Neural progenitor cell (in vitro differentiated cells): ENCODE measurements around the gene NXNL1. TPM values are rescaled to one million over a fixed set of nuclear protein-coding genes. Genes with fewer than 3 reads are reported as not detected.

Experiments
- DNase-seq: peaks from one replicate; pipeline ENCODE4 v3.0.0-alpha.2; 2016; ENCODE audit warnings: low spot score
- H2AFZ ChIP-seq: fragments of 200-600 bp; sonication (generic); replicated peaks from 2 replicates; pipeline ENCODE4 v1.6.1; 2016; ENCODE audit warnings: antibody characterized with exemption
- H3F3A ChIP-seq: fragments of 200-600 bp; sonication (generic); 2 replicates; pipeline ENCODE4 v1.6.1; 2016; ENCODE audit warnings: antibody characterized with exemption, low read depth
- H3K27ac ChIP-seq: fragments of 200-600 bp; sonication (generic); 2 replicates; pipeline ENCODE4 v1.5.1; 2016; ENCODE audit warnings: mild to moderate bottlenecking
- H3K27me3 ChIP-seq: fragments of 200-600 bp; sonication (generic); 2 replicates; pipeline ENCODE4 v1.6.1; 2016; ENCODE audit warnings: mild to moderate bottlenecking, moderate library complexity
- H3K36me3 ChIP-seq: fragments of 200-600 bp; sonication (generic); 2 replicates; pipeline ENCODE4 v1.5.1; 2016
- H3K4me1 ChIP-seq: fragments of 200-600 bp; sonication (generic); 2 replicates; pipeline ENCODE4 v1.6.1; 2016; ENCODE audit warnings: mixed run types
- H3K4me2 ChIP-seq: fragments of 200-600 bp; sonication (generic); 2 replicates; pipeline ENCODE4 v1.6.1; 2016
- H3K4me3 ChIP-seq: fragments of 200-600 bp; sonication (generic); 2 replicates; pipeline ENCODE4 v1.5.1; 2016
- H3K79me2 ChIP-seq: fragments of 200-600 bp; sonication (generic); 2 replicates; pipeline ENCODE4 v1.6.1; 2016; ENCODE audit warnings: low read depth
- H3K9ac ChIP-seq: fragments of 200-600 bp; sonication (generic); 2 replicates; pipeline ENCODE4 v1.6.1; 2016
- H3K9me3 ChIP-seq: fragments of 200-600 bp; sonication (generic); 2 replicates; pipeline ENCODE4 v1.5.1; 2016; ENCODE audit warnings: low read depth
- H4K20me1 ChIP-seq: fragments of 200-600 bp; sonication (generic); 2 replicates; pipeline ENCODE4 v1.6.1; 2016; ENCODE audit warnings: low read depth
- H3K27ac Mint-ChIP-seq: 3 replicates; pipeline ENCODE4 v1.8.0; 2021; ENCODE audit warnings: mixed read lengths
- H3K27me3 Mint-ChIP-seq: 2 replicates; pipeline ENCODE4 v1.8.0; 2022; ENCODE audit warnings: low read depth, mild to moderate bottlenecking, inconsistent platforms, moderate library complexity, mixed read lengths; ENCODE audit not compliant: insufficient read depth
- H3K36me3 Mint-ChIP-seq: 3 replicates; pipeline ENCODE4 v1.8.0; 2021; ENCODE audit warnings: mixed read lengths
- H3K4me1 Mint-ChIP-seq: 3 replicates; pipeline ENCODE4 v1.8.0; 2021; ENCODE audit warnings: mixed read lengths
- H3K4me3 Mint-ChIP-seq: 3 replicates; pipeline ENCODE4 v1.8.0; 2021; ENCODE audit warnings: mild to moderate bottlenecking, moderate library complexity, mixed read lengths
- H3K9me3 Mint-ChIP-seq: 3 replicates; pipeline ENCODE4 v1.8.0; 2020; ENCODE audit warnings: mixed read lengths
- EZH2 ChIP-seq: fragments of 200-600 bp; sonication (generic); IDR thresholded peaks from 2 replicates; pipeline ENCODE4 v1.6.1; 2017; ENCODE audit warnings: antibody characterized with exemption, mild to moderate bottlenecking, moderate library complexity
- EZH2phosphoT487 ChIP-seq: fragments of 200-600 bp; sonication (generic); IDR thresholded peaks from 2 replicates; pipeline ENCODE4 v1.6.1; 2017; ENCODE audit warnings: antibody characterized with exemption
- total RNA-seq: library from RNA; depleted of rRNA; stranded (reverse); fragments of >200 nt; gene quantifications from 2 replicates; pipeline ENCODE4 v1.2.3, GENCODE V29; 2015; ENCODE audit warnings: low replicate concordance
- TF ChIP-seq, protein P1 (sequence below): fragments of 200-600 bp; sonication (generic); IDR thresholded peaks from 2 replicates; pipeline ENCODE4 v1.5.1; 2017; ENCODE audit warnings: antibody characterized with exemption, mild to moderate bottlenecking

Gene NXNL1
- total RNA-seq, 1 donor from 2014 or later: not detected

DNA sequence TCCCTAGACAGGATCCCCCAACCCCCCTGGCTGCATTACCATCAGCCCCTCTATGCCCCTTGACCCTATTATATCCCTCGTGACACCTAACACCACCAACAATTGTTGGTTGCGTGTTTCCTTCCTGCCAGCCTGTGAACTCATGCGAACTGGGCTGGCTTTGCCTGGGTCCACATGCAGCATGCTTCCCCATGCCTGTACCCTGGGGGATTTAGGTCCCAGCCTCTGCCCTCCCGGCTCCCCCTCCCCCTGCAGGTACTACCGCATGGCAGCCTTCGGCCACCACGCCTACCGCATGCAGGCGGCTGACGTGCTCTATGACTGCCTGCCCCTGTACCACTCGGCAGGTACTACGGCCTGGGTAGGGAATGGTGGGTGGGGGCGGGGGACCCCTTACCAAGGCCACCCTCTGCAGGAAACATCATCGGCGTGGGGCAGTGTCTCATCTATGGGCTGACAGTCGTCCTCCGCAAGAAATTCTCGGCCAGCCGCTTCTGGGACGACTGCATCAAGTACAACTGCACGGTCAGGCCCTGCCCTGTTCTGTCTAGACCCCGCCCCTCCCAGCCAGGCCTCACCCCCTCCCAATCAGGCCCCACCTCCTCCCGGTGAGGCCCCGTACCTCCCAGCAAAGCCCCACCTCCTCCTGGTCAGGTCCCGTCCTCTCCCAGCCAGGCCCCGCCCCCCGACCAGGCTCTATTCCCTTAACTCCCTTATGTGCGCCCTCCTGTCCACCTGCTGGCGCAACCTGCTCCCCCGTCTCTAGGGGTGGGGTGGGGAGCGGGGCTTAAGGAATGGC is 28.1 kb upstream of the NXNL1 start:
- H2AFZ ChIP-seq: no peak overlapping the region
- H3K4me3 ChIP-seq: peak overlapping the region; percentile 28
- no peaks in the 10 kb centered on the region for H3K79me2 ChIP-seq
- no peaks in the 10 kb centered on the region for H3K27me3 ChIP-seq
- no peaks in the 10 kb centered on the region for H3F3A ChIP-seq
- DNase-seq: peak; percentile 96
- no peaks in the 10 kb centered on the region for H3K9me3 Mint-ChIP-seq
- no peaks in the 10 kb centered on the region for H3K36me3 ChIP-seq
- peak overlapping the region; percentile 77 for H3K4me2 ChIP-seq
- peaks cover 6% of the 10 kb centered on the region for H3K27me3 Mint-ChIP-seq
- H3K27ac Mint-ChIP-seq: peak overlapping the region; percentile 58
- H3K9ac ChIP-seq: no peak overlapping the region
- peaks cover 11% of the 10 kb centered on the region for H4K20me1 ChIP-seq
- H3K4me3 Mint-ChIP-seq: peak overlapping the region; percentile 69
- no peak for TF ChIP-seq EZH2
- TF ChIP-seq, protein P1, sequence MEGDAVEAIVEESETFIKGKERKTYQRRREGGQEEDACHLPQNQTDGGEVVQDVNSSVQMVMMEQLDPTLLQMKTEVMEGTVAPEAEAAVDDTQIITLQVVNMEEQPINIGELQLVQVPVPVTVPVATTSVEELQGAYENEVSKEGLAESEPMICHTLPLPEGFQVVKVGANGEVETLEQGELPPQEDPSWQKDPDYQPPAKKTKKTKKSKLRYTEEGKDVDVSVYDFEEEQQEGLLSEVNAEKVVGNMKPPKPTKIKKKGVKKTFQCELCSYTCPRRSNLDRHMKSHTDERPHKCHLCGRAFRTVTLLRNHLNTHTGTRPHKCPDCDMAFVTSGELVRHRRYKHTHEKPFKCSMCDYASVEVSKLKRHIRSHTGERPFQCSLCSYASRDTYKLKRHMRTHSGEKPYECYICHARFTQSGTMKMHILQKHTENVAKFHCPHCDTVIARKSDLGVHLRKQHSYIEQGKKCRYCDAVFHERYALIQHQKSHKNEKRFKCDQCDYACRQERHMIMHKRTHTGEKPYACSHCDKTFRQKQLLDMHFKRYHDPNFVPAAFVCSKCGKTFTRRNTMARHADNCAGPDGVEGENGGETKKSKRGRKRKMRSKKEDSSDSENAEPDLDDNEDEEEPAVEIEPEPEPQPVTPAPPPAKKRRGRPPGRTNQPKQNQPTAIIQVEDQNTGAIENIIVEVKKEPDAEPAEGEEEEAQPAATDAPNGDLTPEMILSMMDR: peak; percentile 71
- H3K36me3 Mint-ChIP-seq: peaks cover 4% of the 10 kb centered on the region
- H3K4me1 ChIP-seq: peaks cover 8% of the 10 kb centered on the region
- H3K9me3 ChIP-seq: no peaks in the 10 kb centered on the region
- H3K27ac ChIP-seq: no peak overlapping the region
- H3K4me1 Mint-ChIP-seq: peaks cover 18% of the 10 kb centered on the region

DNA sequence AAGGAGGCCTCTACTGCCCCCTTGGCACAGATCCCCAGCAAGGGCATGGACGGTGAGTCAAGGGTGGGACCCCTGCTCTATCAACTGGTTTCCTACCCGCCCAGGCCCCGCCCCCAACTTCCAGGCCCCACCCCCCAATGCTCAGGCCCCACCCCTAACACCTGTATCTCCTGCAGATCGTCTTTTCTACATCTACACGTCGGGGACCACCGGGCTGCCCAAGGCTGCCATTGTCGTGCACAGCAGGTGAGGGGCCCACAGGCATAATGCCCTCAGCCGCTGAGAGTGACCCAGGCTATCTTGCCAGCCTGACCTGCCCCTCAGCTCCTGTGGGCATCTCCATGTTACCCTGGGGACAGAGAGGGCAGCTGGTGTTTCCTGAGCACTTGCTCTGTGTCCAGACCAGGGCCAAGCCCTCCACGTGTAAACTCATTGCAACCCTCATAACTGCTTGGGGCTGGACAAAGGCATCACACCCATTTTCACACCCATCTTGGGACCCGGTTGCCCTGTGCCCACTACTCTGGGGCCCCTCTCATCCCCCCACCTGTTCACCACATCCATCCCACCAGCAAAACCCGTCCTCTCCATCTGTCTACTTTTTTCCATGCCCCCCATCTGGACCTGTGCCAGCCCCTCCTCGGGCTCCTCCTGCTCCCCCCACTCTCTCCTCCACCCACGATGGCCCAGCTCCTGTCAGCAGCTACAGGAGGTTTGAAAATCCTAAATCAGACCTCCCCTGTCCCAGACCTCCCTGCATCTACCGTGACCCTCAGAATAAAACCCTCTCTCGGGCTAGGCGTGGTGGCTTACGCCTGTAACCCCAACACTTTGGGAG is 26.8 kb upstream of the NXNL1 start:
- no peaks in the 10 kb centered on the region for H3F3A ChIP-seq
- H3K4me2 ChIP-seq: no peak overlapping the region
- no peaks in the 10 kb centered on the region for H3K79me2 ChIP-seq
- Mint-ChIP-seq H3K9me3 (no peaks in the 10 kb centered on the region), H3K4me1 (peaks cover 21% of the 10 kb centered on the region), H3K27me3 (peaks cover 6% of the 10 kb centered on the region), H3K4me3 (no peak overlapping the region), H3K27ac (no peak overlapping the region), H3K36me3 (peaks cover 4% of the 10 kb centered on the region)
- peaks cover 8% of the 10 kb centered on the region for H3K4me1 ChIP-seq
- H3K4me3 ChIP-seq: no peak overlapping the region
- no peak overlapping the region for H2AFZ ChIP-seq
- TF ChIP-seq, protein P1: no peak
- TF ChIP-seq EZH2 (no peak), EZH2phosphoT487 (no peak)
- H4K20me1 ChIP-seq: peaks cover 15% of the 10 kb centered on the region
- H3K27me3 ChIP-seq: no peaks in the 10 kb centered on the region
- no peak for DNase-seq
- no peak overlapping the region for H3K27ac ChIP-seq
- no peaks in the 10 kb centered on the region for H3K36me3 ChIP-seq
- no peaks in the 10 kb centered on the region for H3K9me3 ChIP-seq
- no peak overlapping the region for H3K9ac ChIP-seq

DNA sequence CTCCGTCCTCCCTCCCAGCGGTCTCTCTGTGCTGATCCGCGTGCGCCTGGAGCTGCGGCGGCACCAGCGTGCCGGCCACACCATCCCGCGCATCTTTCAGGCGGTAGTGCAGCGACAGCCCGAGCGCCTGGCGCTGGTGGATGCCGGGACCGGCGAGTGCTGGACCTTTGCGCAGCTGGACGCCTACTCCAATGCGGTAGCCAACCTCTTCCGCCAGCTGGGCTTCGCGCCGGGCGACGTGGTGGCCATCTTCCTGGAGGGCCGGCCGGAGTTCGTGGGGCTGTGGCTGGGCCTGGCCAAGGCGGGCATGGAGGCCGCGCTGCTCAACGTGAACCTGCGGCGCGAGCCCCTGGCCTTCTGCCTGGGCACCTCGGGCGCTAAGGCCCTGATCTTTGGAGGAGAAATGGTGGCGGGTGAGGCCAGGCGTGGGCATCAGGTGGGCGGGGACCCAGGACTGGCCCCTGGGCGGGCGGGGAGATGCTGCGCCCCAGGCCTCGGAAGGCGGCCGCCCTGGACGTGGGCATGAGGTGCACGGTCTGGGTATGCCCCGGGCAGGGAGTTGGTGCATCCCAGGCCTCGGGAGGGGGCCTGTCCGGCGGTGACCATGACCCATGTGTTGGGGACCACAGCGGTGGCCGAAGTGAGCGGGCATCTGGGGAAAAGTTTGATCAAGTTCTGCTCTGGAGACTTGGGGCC is 26.0 kb upstream of the NXNL1 start:
- H3K27ac ChIP-seq: no peak overlapping the region
- Mint-ChIP-seq H3K9me3 (no peaks in the 10 kb centered on the region), H3K4me1 (peaks cover 21% of the 10 kb centered on the region), H3K27me3 (peaks cover 6% of the 10 kb centered on the region), H3K4me3 (no peak overlapping the region), H3K27ac (no peak overlapping the region), H3K36me3 (peaks cover 4% of the 10 kb centered on the region)
- no peaks in the 10 kb centered on the region for H3K36me3 ChIP-seq
- DNase-seq: no peak
- no peaks in the 10 kb centered on the region for H3K79me2 ChIP-seq
- H3K4me2 ChIP-seq: no peak overlapping the region
- no peaks in the 10 kb centered on the region for H3F3A ChIP-seq
- H3K9ac ChIP-seq: no peak overlapping the region
- no peak overlapping the region for H2AFZ ChIP-seq
- peaks cover 8% of the 10 kb centered on the region for H3K4me1 ChIP-seq
- TF ChIP-seq EZH2 (no peak), EZH2phosphoT487 (no peak)
- TF ChIP-seq, protein P1: no peak
- H3K4me3 ChIP-seq: no peak overlapping the region
- peaks cover 15% of the 10 kb centered on the region for H4K20me1 ChIP-seq
- no peaks in the 10 kb centered on the region for H3K27me3 ChIP-seq
- H3K9me3 ChIP-seq: no peaks in the 10 kb centered on the region
